OCI-LY3 (cell line): Measurements from ENCODE around the gene PSMG1.

ENCODE experiments used
- CTCF ChIP-seq: fragments of 200-600, 300-600 bp; sonication (generic); IDR thresholded peaks from 2 replicates; pipeline ENCODE4 v1.5.1; 2014; ENCODE audit warnings: antibody characterized with exemption, low read length, low read depth
- EZH2phosphoT487 ChIP-seq: fragments of 200-600 bp; shearing (Covaris generic); IDR thresholded peaks from 2 replicates; pipeline ENCODE4 v1.6.1; 2018; ENCODE audit warnings: antibody characterized with exemption, mixed run types, low read depth

DNA sequence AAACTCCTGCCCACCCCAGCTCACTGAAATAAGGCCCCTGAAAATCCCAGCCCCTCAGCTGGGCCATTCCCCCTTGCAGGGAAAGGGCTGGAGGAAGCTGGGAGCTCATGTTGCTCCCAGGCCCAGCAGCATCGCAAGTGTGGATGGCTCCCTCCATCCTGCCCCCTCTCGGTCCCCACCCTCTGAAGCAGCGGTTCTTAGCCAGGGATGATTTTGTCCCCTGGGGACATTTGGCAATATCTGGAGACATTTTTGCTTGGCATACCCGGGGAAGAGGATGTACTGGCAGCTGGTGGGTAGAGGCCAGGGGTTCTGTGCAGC lies 56.8 kb downstream of the PSMG1 start:
- no peak for TF ChIP-seq CTCF
- no peak for TF ChIP-seq EZH2phosphoT487
